OCI-LY7 (cell line): ENCODE results near the gene APOL6. TPM values are rescaled to one million over a fixed set of nuclear protein-coding genes. Genes with fewer than 3 reads are reported as not detected.
A peak's percentile ranks its signal among the peaks of the same experiment; 100 is the strongest.

Experiments used
- BruUV-seq: library from RNA; stranded (reverse); fragments of 400-500 nt; replicated peaks from 2 replicates; lab custom pipeline; 2021; lab: Mats Ljungman, UMichigan
- CTCF ChIA-PET: fragments of 300-600 bp; sonication (Branson Sonifier 250); formaldehyde crosslinking; loops from one replicate; lab custom pipeline; 2022; ENCODE audit warnings: antibody characterized with exemption; ENCODE audit not compliant: unreplicated experiment; lab: Charles Lee
- POLR2A ChIA-PET: fragments of 300-600 bp; sonication (Branson Sonifier 250); formaldehyde crosslinking; loops from one replicate; lab custom pipeline; 2022; ENCODE audit warnings: antibody characterized with exemption; lab: Charles Lee
- DNase-seq: peaks from one replicate; pipeline ENCODE4 v3.0.0-alpha.2; 2015; ENCODE audit warnings: low spot score
- H2AFZ ChIP-seq: fragments of 200-600 bp; sonication (generic), shearing (Covaris generic); 2 replicates; pipeline ENCODE4 v1.6.1; 2014; ENCODE audit warnings: mild to moderate bottlenecking, antibody characterized with exemption, low read length, moderate library complexity
- H3K27ac ChIP-seq: fragments of 200-600 bp; sonication (generic); 2 replicates; pipeline ENCODE4 v1.5.1; 2014; ENCODE audit warnings: mixed run types, low read depth, mild to moderate bottlenecking, moderate library complexity, low read length, inconsistent platforms; ENCODE audit not compliant: poor library complexity, severe bottlenecking
- H3K36me3 ChIP-seq: fragments of 200-600 bp; sonication (generic); 2 replicates; pipeline ENCODE4 v1.6.1; 2014; ENCODE audit warnings: mild to moderate bottlenecking, antibody characterized with exemption, low read length, moderate library complexity, mixed read lengths; ENCODE audit not compliant: insufficient read depth
- H3K4me1 ChIP-seq: fragments of 200-600 bp; sonication (generic); 2 replicates; pipeline ENCODE4 v1.5.1; 2014; ENCODE audit warnings: mild to moderate bottlenecking, low read length; ENCODE audit not compliant: insufficient read depth, poor library complexity, severe bottlenecking
- H3K4me2 ChIP-seq: fragments of 200-600 bp; sonication (generic); 2 replicates; pipeline ENCODE4 v1.6.1; 2014; ENCODE audit warnings: mild to moderate bottlenecking, low read length
- H3K4me3 ChIP-seq: fragments of 200-600 bp; sonication (generic); 2 replicates; pipeline ENCODE4 v1.5.1; 2014; ENCODE audit warnings: mild to moderate bottlenecking, low read depth, low read length; ENCODE audit not compliant: poor library complexity, severe bottlenecking
- H3K79me2 ChIP-seq: fragments of 200-600 bp; sonication (generic); 2 replicates; pipeline ENCODE4 v1.6.1; 2016; ENCODE audit warnings: low read depth, mild to moderate bottlenecking, low read length, moderate library complexity, mixed read lengths; ENCODE audit not compliant: insufficient read depth
- H3K9me2 ChIP-seq: fragments of 200-600 bp; sonication (generic); 2 replicates; pipeline ENCODE4 v1.6.1; 2016; ENCODE audit warnings: mild to moderate bottlenecking, low read length, mixed read lengths; ENCODE audit not compliant: insufficient read depth
- H3K9me3 ChIP-seq: fragments of 200-600 bp; sonication (generic); 2 replicates; pipeline ENCODE4 v1.6.1; 2014; ENCODE audit warnings: mild to moderate bottlenecking, mixed run types, low read length, mixed read lengths
- H4K20me1 ChIP-seq: fragments of 200-600 bp; sonication (generic); 2 replicates; pipeline ENCODE4 v1.6.1; 2014; ENCODE audit warnings: mild to moderate bottlenecking, antibody characterized with exemption, low read length, moderate library complexity, mixed read lengths; ENCODE audit not compliant: insufficient read depth
- EZH2phosphoT487 ChIP-seq: fragments of 200-600 bp; sonication (generic); IDR thresholded peaks from 2 replicates; pipeline ENCODE4 v1.6.1; 2018; ENCODE audit warnings: low read depth, borderline replicate concordance, mild to moderate bottlenecking, mixed run types, antibody characterized with exemption, low read length, moderate library complexity, mixed read lengths
- intact Hi-C: fragments of 100-400 bp; cut with micrococcal nuclease; formaldehyde crosslinking; loops from one replicate; pipeline ENCODE4 v1.10.0; 2022; ENCODE audit not compliant: unreplicated experiment
- total RNA-seq, 2 experiments: library from RNA; depleted of rRNA in 1 of 2; stranded (reverse); fragments of >200 nt in 1 of 2; shearing (Covaris generic) in 1 of 2; gene quantifications; 2 replicates each; pipeline ENCODE4 v1.2.3, GENCODE V29; 2014 to 2022
- TF ChIP-seq, protein P1 (sequence below): fragments of 200-600 bp; sonication (generic); conservative IDR thresholded peaks from 2 replicates; pipeline ENCODE4 v1.5.1; 2014; ENCODE audit warnings: mild to moderate bottlenecking, antibody characterized with exemption, low read length, moderate library complexity, mixed read lengths

APOL6 gene
- total RNA-seq, 2 experiments from 2014 or later, result 22.0 to 27.8 TPM

DNA sequence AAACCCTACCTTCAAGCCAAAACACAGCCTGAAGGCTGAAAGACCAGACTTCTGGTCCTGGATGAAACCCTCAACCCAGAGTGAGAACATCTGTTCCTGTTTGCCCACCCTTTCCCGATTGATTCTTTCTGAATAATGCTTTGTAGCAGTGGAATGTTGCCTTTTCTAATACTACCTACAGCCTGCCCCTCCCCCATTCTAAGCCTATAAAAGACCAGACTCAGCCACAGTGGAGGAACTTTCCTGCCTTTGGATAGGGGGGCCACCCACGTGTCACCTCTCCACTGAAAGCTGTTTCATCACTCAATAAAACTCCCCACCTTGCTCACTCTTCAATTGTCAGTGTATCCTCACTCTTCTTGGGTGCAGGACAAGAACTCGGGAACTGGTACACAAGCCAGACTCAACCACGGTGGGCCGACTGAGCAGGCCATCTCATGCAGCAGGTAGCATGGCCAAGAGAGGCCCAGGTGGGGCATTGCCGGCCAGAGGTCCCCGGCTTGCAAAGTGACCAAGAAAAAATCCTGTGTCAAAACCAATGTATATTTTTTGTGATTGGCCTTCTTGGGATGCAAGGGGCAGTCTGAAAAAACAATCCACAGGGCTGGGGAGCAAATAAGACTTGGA is 6.6 kb upstream of the APOL6 start:
- Histone ChIP-seq H3K4me1 (peaks cover 22% of the 10 kb centered on the region), H3K4me2 (no peak overlapping the region), H3K79me2 (no peaks in the 10 kb centered on the region), H2AFZ (no peak overlapping the region), H4K20me1 (no peaks in the 10 kb centered on the region), H3K27ac (no peak overlapping the region), H3K4me3 (no peak overlapping the region), H3K9me2 (no peaks in the 10 kb centered on the region), H3K36me3 (no peaks in the 10 kb centered on the region), H3K9me3 (no peaks in the 10 kb centered on the region)
- TF ChIP-seq, protein P1, sequence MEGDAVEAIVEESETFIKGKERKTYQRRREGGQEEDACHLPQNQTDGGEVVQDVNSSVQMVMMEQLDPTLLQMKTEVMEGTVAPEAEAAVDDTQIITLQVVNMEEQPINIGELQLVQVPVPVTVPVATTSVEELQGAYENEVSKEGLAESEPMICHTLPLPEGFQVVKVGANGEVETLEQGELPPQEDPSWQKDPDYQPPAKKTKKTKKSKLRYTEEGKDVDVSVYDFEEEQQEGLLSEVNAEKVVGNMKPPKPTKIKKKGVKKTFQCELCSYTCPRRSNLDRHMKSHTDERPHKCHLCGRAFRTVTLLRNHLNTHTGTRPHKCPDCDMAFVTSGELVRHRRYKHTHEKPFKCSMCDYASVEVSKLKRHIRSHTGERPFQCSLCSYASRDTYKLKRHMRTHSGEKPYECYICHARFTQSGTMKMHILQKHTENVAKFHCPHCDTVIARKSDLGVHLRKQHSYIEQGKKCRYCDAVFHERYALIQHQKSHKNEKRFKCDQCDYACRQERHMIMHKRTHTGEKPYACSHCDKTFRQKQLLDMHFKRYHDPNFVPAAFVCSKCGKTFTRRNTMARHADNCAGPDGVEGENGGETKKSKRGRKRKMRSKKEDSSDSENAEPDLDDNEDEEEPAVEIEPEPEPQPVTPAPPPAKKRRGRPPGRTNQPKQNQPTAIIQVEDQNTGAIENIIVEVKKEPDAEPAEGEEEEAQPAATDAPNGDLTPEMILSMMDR, result no peak
- TF ChIP-seq EZH2phosphoT487, result no peak
- CTCF ChIA-PET, result no interaction called here
- no peak for DNase-seq
- intact Hi-C loops, result no loop called here
- BruUV-seq, result no TSS peak
- POLR2A ChIA-PET, result no interaction called here

DNA sequence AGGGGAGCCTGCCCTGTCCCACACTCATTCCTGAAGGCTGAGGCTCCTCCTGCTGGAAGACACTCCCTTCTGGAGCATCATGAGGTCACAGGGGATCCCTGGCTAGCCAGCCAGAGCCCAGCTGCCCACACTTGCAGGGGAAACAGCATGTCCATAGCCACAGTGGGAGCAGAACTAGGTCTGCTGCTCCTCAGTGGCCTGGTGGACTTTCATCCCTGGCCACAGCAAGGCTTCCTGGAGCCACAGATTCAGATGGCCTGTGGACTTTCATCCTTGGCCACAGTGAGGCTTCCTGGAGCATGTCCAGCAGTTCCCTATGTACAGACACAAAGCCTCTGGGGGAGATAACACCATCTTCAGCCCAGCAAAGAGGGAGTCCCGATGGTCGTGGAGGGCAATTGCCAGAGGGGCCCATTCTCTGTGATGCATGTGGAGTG is 5.9 kb upstream of the APOL6 start:
- Histone ChIP-seq H2AFZ (no peak overlapping the region), H3K4me3 (no peak overlapping the region), H4K20me1 (no peaks in the 10 kb centered on the region), H3K4me2 (no peak overlapping the region), H3K79me2 (no peaks in the 10 kb centered on the region), H3K27ac (no peak overlapping the region), H3K9me3 (no peaks in the 10 kb centered on the region), H3K36me3 (no peaks in the 10 kb centered on the region), H3K4me1 (peaks cover 29% of the 10 kb centered on the region), H3K9me2 (no peaks in the 10 kb centered on the region)
- no TSS peak for BruUV-seq
- DNase-seq, result no peak
- POLR2A ChIA-PET, result interaction anchor here (1.2 kb wide), 1 partner anchor 11 kb away, joined by 4 read pairs; no protein-coding TSS in a partner anchor
- no peak for TF ChIP-seq EZH2phosphoT487
- TF ChIP-seq, protein P1, result no peak
- CTCF ChIA-PET, result no interaction called here
- intact Hi-C loops, result no loop called here

DNA sequence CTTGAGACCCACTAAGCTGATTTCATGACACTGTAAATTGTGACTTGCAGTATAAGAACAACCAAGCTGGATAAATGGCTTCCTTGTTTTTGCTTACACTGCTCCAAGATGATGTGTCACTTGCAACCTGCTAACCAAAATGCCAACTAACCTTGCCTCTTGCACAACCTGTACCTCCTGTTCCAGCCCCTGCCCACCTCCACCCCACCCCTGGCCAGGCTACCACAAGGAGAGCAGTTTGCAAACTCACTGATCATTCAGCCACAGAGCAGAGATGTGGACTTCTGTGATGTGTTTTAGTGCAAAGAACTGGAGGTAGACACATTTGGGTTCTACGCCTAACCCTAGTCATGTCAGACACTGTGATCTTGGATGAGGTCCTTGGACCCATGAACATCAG is 4.3 kb upstream of the APOL6 start:
- BruUV-seq, result no TSS peak
- no peak overlapping the region for H3K4me3 ChIP-seq
- no peak for DNase-seq
- no peaks in the 10 kb centered on the region for H3K36me3 ChIP-seq
- peak overlapping the region; percentile 45; the same call in 1 of the 2 replicates for H2AFZ ChIP-seq
- no peak for TF ChIP-seq EZH2phosphoT487
- TF ChIP-seq, protein P1, result no peak
- peaks cover 6% of the 10 kb centered on the region; the same call in 1 of the 2 replicates for H3K79me2 ChIP-seq
- H3K4me2 ChIP-seq, result no peak overlapping the region
- H3K27ac ChIP-seq, result no peak overlapping the region
- no peaks in the 10 kb centered on the region for H3K9me3 ChIP-seq
- H3K9me2 ChIP-seq, result no peaks in the 10 kb centered on the region
- peaks cover 37% of the 10 kb centered on the region for H3K4me1 ChIP-seq
- intact Hi-C loops, result no loop called here
- H4K20me1 ChIP-seq, result no peaks in the 10 kb centered on the region
- CTCF ChIA-PET, result no interaction called here
- POLR2A ChIA-PET, result interaction anchor here (0.5 to 1.0 kb wide), 2 partner anchors 10 to 110 kb away, joined by 3 read pairs; no protein-coding TSS in a partner anchor
